ENCODE results near the gene NF2.

The NF2 gene

DNA sequence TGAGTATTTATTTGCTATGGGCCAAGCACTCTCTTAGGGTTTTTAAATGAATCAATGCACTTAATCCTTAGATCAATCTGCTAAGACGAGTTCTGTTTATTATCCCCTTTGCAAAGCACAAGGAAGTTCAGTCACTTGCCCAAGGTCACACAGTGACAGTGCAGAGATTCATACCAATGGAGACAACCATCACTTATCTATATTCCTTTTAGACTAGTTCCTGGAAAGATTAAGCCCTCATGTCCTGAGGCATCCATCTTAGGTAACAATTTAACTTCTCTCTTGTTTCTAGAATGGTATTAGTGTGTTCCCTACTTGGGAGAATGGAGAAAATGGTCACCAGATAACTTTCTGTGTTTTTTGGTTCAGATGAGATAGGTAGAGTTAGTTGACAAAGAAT, 28.3 kb downstream of the NF2 start:
- no peak for DNase-seq (ENCODE audit: low read depth in 3 of 3)

DNA sequence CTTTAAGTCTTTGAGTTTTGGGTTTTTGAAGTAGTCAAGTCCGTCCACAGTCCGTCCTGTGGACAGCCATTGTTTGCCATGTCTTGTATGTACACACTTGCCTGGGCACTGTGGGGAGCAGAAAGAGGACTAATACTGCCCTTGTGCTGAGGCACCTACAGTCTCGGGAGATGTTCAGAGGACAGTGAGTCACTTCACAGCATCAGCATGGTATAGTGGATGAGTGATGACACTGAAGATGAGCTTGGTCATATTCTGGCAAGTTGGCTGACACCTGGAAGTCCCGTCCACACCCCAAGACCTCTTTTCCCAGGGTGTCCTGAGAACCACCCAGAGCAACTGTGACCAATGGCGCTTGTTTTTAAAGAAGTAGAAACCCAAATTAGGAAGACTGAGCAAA, 29.2 kb downstream of the NF2 start:
- no peak for DNase-seq (ENCODE audit: low read depth in 3 of 3)

DNA sequence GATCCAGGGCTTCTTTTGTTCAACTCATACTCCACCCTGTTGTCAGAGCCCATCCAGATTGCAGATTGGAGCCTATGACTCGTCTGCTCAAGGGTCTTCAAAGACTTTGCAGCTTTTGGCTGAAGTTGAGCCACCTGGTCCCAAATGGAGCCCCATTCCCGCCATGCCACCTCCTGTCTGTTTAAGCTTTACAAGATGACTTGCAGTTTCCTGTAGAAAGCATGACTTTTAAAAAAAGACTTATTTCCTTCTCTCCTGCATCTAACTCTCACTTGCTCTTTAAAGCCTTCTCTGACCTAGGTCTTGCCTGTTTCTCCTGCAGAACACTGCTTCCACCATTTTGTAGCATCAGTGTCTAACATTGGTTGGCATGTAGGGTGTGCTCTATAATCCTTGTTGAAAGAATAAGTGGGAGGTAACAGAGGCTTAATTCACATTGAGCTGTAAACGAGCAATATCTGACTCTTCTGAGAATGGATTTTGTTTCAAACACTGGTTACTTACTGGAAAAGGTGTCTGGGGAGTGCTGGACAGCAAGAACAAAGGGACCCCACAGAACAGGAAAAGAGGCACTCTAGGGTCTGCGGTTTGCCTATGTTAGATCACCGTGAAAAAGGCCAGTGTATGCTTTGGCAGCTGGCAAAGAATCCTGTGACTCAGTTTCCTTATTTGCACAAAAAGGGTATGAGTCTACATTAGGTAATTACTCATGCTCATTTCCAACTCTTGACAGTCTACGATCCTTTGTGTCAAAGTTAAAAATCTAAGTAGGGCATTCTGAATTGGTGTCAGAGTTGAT, 30.3 kb downstream of the NF2 start:
- DNase-seq (ENCODE audit: low read depth in 3 of 3): no peak

DNA sequence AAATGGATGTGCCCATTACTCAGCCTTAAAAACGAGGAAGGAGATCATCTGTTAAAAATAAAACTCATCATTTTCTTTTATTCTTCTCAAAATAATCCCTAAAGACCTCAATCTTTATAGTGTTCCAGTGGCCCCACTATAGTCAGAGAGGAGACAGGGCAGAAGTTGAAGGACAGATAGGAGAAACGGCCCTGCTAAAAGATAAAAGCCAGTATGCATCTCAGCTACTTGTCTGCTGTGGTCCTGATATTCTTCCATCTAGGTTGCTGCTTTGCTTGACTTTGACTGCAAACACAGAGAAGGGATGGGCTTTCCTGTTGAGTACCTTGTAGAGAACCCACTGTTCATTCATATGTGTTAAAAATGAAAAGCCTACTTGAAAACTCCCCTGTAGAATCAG, 31.4 kb downstream of the NF2 start:
- no peak for DNase-seq (ENCODE audit: low read depth in 3 of 3)

DNA sequence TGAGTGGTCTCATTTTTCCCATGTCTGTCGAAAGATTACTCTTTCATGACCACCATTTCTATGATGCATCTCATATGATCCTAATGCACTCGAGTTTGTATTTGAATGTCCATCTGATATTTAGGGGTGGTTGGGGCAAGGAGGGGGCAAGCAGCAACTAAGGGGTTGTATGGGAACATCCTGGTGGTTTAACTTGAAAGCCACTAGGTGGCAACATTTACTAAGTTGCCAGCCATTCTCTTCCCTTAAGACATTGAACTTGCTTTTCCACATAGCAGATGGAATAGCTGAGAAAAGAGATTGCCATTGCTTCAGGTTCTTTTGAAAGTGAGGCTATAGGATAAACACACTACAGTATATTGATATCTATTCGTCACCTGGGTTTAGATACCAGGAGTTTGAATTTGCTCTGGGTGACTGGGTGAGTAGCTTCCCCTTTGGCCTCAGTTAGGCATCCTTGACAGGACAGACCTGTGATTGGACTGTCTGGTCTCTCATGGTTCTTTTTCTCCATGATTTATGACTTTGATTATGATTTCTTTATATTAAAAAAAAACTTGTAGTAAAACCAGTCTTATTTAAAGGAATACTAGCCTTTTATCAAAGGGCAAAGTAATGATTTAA, 32.4 kb downstream of the NF2 start:
- DNase-seq (ENCODE audit: low read depth in 3 of 3): no peak

DNA sequence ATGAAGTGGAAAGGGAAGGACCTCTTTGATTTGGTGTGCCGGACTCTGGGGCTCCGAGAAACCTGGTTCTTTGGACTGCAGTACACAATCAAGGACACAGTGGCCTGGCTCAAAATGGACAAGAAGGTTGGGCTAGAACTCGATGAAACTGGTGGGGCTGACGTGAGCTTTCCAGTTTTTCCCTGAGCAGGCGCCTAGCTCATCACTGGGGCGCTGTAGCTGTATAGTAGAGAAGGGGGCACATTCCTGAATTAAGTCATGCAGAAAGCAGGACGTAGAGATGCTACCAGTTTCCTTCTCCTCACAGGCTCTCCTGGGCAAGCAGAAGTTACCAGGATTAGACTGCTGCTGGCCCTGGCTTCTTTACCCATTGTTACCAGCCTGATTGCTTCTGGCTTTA, 33.3 kb downstream of the NF2 start:
- DNase-seq (ENCODE audit: low read depth in 3 of 3): no peak

DNA sequence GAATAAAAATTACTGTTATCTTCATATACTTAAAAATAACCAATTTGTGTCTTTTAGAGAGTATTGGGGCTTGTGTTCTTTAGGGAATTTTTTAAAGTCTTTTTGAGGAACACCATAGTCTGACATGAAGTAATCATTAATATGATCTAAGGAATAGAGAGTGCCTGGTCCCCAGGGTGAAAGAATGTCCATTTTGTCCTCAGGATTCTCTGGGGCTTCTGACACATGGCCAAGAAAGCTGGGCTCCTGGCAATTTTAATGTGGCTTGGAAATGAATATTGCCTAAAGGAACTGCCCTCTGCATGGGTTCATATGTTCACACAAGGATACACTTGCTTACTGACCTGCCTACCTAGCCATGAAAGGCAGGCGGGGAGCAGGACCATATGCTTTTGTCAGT, 33.7 kb downstream of the NF2 start:
- DNase-seq (ENCODE audit: low read depth in 3 of 3): no peak

DNA sequence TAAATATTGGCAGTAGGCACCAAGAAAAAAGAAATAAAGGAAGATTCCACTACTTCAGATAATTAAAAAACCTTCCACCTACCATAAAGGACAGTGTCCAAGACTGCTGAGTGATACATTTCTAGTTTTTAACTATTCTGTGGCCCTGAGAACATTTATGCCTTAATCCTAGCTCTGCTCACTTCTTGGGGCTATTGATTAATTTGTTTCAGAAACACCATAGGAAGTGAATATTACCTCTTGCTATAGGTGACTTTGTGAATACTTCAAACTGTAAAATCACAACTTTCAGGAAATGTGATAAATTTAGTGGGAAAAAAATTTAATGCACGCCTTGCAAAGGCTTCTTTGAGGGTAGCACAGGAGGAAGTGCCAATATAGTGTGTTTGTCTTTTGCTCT, 35.2 kb downstream of the NF2 start:
- no peak for DNase-seq (ENCODE audit: low read depth in 3 of 3)

DNA sequence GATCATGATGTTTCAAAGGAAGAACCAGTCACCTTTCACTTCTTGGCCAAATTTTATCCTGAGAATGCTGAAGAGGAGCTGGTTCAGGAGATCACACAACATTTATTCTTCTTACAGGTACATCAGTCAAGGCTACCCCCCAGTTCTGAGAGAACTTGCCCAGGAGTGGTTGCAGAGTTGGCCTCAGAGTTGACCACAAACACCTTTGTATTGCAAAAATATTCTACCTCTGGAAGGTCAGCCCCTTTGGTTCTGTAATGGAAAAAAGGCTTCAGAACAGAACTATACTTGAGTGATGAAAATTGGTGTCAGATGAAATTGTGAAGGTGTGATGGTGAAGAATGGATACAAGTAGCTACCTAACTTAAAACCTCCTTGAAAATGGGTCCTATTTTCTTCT, 35.7 kb downstream of the NF2 start:
- no peak for DNase-seq (ENCODE audit: low read depth in 3 of 3)

DNA sequence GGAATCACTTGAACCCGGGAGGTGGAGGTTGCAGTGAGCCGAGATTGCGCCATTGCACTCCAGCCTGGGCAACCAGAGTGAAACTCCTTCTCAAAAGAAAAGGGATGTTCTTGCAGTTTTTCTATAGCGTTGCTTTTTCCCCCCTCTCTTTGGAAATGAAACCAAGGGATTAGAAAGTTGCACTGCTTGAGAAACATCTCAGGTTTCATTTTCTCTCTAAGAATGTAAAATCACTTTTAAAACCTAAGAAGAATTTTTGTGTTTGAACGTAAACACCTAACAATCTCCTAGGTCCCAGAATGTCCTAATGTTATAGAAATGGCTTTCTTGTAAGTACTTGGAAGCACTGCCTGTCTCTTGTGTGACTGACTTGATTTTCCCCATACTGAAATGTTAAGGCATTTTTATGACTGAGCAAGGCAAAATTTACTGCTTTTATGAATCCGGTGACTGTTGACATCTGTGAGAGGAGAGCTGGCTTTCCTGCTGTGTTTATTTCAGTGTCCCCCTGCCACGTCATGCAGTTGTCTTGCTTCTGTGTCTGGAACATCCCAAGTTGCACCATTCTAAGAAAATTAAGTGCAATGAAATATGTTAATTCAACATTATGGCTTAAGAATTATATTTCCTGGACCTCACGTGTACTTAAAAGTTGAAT, 37.7 kb downstream of the NF2 start:
- no peak for DNase-seq (ENCODE audit: low read depth in 3 of 3)

DNA sequence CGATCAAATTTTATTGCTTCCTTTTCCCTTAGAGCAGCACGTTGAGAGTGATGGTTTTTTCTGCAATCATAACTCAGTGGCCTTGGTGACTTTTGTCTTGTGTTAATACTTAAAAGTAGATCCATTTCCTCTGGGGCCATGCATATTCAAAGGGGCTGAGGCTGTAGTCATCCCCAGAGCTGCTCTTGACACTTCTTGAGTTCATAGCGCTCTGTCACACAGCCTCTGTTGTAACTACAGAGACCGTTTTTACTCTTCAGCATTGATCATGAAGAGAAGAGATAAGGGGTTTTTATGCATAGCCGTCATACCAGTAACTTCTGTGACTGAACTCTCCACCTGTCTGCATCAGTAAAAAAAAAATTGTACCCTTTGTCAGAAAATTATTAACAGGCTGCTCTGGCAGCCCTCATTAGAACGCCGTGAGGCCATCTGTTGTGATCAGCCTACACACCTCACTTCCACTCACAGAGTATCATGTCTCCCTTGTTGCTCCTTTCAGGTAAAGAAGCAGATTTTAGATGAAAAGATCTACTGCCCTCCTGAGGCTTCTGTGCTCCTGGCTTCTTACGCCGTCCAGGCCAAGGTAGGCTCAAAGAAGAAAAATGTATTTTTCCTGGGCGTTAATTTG, 38.4 kb downstream of the NF2 start:
- DNase-seq (ENCODE audit: low read depth in 3 of 3): no peak

DNA sequence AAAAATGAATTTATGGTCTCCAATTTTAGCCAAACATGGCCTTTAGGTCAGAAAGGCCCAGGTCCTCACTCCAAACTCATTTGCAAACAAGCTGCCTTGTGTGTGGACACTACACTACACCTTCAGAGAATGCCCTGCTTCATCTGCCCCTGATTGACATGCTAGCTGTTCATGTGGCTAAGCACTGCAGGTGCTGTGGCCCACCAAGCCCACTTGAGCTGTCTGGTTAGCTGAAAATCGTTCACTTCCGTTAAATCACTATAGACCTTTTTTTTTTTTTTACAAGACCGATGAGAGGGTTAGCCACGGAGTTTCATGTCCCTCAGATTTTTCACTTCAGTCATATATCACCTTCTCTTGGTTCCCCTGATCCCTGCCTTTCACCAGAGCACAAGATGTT, 39.3 kb downstream of the NF2 start:
- DNase-seq (ENCODE audit: low read depth in 3 of 3): no peak

DNA sequence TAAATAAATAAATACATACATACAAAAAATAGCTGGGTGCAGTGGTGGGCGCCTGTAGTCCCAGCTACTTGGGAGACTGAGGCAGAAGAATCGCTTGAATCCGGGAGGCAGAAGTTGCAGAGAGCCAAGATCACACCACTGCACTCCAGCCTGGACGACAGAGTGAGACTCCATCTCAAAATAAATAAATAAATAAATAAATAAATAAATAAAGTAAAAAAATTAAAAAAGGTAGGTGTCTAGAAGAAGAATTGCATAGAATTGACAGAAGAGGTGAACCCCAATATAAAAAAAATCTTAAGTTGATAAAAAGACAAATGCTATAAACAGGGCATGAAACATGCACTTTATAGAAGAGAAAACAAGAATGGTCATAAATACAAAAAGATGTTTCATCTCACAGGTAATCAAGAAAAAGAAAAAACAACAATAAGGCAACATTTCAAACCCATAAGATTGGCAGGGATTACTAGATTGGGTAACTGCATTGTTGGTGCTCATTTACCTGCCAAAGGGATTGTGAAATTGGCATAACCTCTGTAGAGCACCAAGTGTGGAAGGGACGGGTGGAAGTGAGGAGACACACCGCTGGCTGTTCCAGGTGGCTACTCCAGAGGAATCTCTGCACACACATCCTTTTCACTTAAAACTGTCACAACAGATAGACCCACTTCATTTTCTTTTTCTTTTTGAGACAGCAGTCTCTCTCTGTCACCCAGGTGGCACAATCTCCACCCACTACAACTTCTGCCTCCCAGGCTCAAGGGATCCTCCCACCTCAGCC, 44.7 kb downstream of the NF2 start:
- DNase-seq (ENCODE audit: low read depth in 3 of 3): no peak

DNA sequence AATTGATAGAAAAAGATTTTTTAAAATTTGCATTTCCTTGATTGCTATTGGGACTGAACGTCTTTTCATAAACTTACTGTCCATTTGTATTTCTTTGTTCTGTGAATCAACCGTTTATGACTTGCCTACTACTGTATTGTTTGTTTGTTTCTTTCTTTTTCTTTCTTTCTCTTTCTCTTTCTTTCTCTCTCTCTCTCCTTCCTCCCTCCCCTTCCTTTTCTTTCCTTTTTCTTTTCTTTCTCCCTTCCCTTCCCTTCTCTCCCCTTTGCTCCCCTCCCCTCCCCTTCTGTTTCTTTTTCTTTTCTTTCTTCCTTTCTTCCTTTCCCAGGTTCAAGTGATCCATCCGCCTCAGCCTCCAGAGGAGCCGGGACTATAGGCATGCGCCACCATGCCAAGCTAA, 46.9 kb downstream of the NF2 start:
- no peak for DNase-seq (ENCODE audit: low read depth in 3 of 3)

DNA sequence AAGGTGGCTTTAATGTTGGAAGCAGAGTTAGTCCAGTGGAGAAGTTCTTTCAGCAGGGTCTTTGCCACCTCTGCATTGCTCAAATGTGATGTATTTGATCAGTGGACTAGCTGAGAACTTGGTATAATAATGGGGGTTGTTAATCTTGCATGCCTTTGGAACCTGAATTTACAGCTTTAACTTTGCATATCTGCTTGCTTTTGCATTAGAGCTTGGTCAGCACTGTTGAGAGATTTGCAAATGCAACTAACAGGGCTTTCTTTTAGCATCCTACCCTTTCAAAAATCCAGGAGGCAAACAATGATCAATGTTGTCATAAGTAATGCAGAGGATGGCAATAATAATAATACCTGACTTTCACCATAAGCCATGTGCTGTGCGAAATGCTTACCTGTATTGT, 48.2 kb downstream of the NF2 start:
- no peak for DNase-seq (ENCODE audit: low read depth in 3 of 3)

DNA sequence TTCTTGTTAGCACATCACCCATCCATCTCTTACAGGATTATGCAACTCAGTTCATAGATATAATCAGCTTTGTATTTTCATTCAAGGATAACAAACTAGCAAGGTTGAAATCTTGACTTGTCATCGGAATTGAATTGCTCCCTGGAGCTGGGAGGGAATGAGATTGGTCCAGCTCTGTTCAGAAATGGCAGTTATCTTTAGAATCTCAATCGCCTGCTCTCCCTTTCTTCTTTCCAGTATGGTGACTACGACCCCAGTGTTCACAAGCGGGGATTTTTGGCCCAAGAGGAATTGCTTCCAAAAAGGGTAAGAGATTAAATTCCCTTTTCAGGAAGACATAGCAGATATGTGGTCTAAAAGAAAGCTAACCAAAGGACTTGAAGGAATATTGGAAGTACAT, 51.0 kb downstream of the NF2 start:
- DNase-seq (ENCODE audit: low read depth in 3 of 3): no peak

DNA sequence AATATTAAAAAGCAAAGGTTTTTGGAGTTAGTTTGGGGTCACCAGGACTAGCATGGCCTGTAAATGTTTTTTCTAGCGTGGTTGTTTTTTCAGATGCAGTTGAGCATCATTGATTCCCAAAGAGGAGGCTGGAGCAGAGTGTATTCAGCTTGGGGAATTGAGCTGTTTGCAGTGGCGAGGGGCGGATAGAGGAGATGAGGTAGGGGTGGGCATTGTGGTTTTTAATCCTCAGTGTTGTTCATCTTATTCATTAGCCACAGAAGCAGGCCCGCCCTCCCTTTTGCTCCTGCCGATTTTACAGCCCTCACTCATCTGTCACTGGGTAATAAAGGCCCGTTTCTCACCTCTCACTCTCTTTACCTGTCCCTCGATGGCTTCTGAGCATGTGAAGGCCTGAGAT, 51.4 kb downstream of the NF2 start:
- DNase-seq (ENCODE audit: low read depth in 3 of 3): no peak

DNA sequence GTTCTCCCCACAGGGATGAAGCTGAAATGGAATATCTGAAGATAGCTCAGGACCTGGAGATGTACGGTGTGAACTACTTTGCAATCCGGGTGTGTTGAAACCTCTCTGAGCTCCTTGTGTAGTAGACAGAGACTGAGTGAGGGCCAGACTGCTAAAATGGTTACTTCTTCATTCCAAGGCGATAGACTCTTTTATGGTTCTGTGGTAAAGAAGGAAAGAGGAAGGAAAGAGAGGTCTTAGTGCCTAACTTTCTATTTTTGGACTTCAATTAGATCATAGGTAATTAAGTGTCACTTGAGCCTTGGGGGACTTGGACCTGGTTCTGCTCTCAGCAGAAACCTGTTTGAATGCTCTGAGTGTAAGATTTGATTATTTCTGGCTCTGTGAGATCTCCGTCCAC, 54.7 kb downstream of the NF2 start:
- no peak for DNase-seq (ENCODE audit: low read depth in 3 of 3)

DNA sequence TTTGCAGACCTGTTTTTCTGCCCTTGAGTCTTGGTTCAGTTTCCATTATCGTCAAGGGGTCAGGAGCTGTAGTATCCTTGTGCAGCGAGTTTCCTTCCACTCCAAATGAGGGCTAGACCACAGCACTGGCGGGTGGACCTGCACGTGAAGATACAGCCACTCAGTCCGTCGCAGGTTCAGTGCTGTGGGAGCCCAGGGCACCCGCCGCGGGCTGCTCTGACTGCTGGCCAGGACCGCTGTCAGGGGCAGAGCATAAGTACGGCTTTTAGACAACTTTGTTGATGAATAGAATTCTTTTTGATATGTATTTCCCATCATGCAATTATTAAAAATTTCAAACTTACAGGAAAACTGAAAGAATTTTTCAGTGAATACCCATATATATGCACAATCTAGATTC, 56.6 kb downstream of the NF2 start:
- no peak for DNase-seq (ENCODE audit: low read depth in 3 of 3)

DNA sequence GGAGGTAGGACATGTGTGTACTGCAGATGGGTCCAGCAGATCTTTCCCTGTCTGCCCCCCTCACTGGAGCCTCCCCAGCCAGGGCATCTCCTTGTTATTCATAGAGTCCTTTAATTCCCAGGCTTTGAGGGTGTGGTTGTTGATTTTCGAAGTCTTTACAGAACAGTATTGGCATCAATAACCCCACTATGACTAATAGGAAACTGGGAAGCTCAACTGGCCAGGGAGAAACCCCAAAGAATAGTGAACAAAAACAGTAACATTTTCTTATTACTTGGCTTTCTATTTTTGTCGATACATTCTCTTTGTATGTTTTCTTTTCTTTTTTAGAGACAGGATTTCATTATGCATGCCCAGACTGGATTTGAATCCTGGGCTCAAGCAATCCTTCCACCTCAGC, 57.9 kb downstream of the NF2 start:
- DNase-seq (ENCODE audit: low read depth in 3 of 3): no peak

DNA sequence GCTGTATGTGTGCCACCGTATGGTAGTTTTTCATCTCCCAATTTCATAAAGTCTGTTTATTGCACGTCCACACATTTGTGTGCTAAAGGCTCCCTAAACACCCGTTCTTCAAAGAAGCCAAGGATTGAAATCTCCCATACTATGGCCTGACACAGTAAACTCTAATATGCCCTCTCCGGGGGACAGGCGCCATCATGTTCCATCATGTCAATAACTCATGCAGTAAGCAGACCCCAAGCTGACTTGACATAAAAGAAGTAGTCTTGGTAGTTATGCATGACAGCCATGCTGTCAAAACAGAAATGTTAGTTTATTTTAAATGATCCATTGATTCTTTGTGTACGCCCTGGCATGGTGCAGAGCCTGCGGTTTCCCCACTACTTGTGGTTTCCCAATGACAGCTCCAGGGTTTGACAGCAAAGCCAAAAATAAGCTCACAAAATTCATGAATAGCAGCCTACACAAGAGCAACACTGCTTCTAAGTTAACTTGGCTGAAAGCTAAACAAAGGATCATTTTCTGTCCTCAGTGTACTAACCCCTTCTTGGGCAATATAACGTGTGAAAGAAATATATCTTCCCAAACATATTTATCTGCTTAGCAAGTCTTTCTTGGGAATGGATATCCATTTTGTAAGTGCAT, 59.9 kb downstream of the NF2 start:
- no peak for DNase-seq (ENCODE audit: low read depth in 3 of 3)

DNA sequence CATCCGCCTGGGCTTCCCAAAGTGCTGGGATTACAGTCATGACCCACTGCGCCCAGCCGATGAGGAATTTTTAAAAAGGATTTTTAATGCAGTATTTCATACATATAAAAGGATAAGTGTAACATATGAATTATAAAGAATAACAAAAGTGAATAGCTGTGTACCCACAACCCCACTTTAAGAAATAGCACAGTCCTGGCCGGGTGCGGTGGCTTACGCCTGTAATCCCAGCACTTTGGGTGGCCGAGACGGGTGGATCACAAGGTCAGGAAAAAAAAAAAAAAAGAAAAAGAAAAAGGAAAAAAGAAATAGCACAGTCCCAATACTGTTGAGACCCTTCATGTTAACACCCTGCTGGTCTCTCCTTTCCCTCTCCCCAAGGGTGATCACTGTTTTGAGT, 62.1 kb downstream of the NF2 start:
- no peak for DNase-seq (ENCODE audit: low read depth in 3 of 3)
